NCI-H526 treated with DMSO at 0.1 percent for 48 hours (cell line): ENCODE measurements around the gene FCGR1A.
"Not testable (repeated sequence)": the region's sequence is repeated elsewhere in the genome, so short reads cannot be mapped to it uniquely, and the experiment has no call there.

Experiments
- DNase-seq: peaks from one replicate; lab custom pipeline; 2025; lab: John Stamatoyannopoulos, UW

The FCGR1A gene

DNA sequence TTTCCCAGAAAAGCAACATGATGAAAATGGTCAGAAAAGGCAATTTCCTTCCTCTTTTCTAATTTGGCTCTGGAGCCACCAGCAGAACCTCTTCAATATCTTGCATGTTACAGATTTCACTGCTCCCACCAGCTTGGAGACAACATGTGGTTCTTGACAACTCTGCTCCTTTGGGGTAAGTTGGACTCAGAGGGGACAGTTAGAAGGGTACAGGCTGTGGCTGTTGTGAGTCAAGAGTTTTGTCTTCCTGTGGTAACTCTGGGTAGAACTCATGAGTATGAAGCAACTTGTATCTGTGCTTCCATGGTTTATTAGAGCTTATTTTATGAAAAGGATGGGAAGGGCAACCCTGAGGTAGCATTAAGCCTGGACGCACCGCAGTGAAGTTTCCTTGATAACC, at the start of gene FCGR1A:
Gene FCGR1A (plus strand): TSS at position 95 of the 400 bp plus-strand sequence. CDS start 50 bp downstream, at position 145.
- not testable (repeated sequence) for DNase-seq

DNA sequence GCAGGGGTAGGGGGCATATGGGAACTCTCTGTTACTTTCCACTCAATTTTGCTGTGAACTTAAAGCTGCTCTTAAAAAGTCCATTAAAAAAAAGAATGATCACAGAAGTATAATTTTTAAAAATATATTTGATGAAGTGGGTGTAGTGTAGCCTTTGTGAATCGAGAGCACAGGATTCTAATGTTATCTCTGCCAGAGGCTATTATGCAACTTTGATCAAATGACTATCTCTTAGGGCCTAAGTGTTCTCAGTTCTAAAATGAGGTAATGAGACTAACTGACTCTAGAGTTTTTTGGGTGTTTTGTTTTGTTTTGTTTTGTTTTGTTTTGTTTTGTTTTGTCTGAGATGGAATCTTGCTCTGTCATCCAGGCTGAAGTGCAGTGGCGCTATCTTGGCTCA, 49.7 kb upstream of the FCGR1A start:
- DNase-seq, result not testable (repeated sequence)

DNA sequence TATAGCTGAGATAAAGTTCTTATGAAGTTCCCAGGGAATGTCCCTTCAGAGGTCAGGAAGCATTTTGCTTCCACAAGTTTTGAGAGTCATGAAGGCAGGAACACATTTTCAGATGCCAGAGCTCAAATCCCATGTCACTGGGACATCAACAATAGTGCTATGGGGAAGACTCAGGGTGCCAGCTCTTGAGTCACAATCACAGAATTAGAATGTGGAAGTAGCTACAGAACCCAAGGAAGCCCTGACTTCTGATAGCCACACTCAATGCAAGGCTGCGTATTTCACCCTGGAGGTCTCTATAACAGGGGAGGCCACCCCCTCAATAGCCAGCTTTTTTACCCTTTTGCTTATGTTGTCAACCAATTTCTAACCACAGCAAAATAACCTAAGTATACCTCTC, 47.8 kb upstream of the FCGR1A start:
- DNase-seq, result not testable (repeated sequence)

DNA sequence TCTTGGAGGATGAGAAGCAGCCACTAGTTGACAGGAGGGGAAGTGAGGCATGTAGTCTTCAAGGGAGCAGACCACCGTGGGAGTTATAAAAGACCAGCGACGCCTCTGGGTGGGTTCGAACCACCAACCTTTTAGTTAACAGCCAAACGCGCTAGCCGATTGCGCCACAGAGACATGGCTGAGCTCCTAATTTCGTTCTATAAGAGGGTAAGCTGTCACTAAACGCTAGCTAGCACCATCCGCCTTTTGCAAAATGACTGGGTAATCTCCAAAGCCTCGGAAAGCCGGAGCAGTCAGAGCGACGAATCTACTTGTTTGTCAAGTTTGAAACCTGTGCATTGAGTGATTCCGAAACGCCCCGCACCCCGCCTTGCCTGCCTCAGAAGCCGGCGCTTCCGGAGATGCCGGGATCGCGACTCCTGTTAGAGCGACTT, 42.3 kb upstream of the FCGR1A start:
- DNase-seq, result not testable (repeated sequence)

DNA sequence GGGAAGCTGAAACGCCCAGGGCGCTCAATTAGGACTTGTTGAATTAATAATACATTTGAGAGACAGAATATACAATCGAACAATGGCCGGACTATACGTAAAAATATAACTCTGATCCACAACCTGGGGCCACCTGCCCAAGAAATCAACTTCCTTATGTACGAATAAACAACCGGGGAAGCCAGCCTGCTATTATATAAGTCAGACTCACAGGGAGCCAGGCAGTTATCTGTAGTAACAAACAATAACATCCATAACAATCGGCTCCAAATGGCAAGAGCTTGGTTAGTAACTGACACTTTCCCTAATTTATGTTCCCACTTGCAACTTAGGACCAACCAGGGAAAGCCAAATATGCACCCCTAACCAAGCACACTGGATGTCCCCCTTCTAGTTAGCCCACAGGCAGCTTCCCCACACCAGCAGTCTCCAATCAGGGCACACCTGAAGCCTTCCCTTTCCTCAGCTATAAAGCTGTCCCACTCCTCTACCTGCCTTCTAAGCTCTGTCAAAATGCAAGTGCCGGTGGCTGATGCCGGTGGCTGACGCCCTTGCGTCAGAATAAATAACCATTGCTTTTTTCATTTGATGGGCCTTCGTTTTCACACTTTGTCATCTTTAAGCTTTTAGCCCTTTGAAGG, 41.8 kb upstream of the FCGR1A start:
- not testable (repeated sequence) for DNase-seq

DNA sequence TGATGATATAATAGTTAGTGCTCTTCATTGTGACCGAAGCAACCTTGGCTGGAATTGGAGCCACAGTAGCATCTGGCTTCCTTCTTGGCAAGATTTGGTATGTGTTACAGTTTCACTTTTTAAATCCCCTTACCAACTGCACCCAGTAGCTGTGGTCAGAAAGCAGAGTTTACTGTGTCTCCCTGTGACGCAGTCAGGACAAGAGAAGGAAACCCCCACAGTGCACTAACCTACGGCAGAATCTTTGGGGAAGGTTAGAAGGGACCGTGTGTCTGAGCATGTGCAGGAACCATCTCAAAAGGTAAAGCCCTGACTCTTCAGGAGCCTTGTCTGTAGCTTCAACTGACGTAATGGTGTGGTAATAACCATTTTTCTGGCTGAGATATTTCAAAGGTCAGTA, 40.6 kb upstream of the FCGR1A start:
- DNase-seq, result not testable (repeated sequence)

DNA sequence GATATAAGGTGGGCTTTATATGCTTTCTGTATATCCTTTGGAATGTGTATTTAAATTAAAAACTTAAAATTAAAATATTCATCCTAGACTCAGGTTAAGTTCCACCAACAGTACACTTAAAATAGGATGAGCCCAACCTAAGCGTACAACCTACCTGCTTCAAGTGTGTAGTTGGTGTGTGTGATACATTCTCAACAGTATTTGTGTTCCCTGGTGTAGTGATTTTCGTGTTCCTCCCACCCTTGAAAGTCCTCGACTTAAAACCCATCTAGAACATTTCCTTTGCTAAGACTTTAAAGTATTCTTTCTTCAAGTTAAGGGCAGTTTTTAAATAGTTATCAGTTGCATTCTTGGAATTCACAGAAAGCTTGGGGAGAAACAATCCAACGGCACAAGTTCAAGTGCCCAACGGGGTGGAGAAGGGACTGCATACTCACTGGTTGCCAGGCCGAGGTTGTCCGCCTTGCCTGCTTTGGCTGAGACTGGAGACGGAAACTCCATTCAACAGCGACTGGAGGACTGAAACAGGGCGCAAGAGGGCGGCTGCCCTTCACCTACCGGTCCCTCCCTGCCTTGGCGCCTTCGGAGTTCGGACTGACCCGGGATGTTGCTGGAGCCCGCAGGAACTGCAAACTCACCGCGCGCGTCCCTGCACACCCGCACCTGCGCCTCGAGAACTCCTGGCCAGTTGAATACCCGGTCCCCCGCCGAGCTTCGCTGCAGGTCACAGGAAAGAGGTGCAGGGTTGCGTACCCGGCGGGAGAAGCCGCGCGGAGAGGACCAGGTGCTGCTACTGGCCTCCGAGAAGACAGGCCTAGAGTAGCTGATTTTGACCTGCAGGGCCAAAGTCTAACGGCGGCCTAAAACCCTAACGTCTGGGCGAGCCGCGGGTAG, 35.8 kb upstream of the FCGR1A start:
- DNase-seq, result not testable (repeated sequence)

DNA sequence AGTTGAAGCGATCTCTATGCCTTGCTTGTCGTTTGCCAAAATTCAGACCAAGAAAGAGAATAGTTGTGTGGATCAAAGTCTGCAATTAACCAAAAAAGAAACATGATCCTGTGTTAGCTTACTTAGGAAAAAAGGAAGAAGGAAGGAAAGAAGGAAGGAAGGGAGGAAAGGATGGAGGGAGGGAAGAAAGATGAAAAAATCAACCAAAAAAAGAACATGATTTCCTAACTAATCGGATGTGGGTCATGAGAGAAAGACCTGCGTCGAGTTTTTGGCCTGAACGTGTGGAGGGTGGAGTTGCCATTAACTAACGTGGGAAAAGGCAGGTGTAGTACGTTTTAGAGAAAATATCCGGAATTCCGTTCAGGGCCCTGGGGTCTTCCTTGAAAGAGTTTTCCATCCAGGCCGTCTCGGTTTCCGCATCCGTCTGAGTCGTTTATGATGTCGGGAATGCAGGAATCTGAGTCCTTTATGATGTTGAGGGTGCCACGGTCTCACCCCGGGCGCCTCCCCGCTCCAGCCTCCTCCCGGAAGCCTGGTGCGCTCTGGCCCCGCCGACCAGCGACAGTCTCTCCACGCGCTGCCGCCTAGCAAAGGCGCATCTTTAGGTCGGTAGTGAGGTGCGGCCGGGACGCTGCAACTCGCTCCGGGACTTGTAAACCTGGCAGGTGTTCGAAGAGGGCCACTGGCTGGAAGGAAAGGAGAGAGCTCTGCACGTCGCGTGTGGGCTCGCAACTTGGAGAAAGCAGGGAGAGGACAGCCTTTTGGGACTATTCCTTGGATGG, 34.9 kb upstream of the FCGR1A start:
- not testable (repeated sequence) for DNase-seq

DNA sequence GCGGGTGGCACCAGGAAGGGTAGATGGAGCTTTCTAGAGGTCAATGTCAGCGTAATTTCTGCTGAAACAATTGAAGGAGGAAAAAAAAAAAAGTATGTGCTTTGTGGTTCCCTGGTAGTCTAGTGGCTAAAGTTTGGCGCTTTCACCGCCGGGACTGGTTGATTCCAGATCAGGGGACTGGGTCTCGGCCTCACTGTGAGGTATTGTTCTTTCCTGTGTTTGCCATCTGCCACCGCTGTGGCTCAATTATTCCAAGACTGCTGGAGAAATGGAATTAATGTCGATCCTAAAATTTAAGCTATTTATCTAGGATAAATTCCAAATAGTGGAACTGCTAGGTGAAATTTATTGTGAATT, 34.4 kb upstream of the FCGR1A start:
- not testable (repeated sequence) for DNase-seq

DNA sequence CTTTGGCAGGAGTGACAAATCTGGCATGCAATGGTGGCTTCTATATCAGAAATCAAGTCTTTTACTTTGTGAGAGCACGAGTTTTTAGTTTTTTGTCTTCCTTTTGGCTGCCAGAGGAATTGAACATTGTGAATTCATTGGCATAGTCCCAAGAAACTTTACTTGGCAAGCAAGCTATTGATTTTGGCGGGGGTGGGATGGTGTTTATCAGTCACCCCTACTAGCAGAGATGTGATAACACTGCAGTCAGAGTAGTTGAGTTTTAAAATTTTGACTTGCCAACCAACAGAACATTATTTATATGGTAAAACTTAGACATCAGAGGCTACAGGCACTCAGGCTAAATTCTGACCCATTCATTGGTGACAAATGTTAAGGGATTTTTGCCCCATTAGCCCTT, 31.9 kb upstream of the FCGR1A start:
- not testable (repeated sequence) for DNase-seq

DNA sequence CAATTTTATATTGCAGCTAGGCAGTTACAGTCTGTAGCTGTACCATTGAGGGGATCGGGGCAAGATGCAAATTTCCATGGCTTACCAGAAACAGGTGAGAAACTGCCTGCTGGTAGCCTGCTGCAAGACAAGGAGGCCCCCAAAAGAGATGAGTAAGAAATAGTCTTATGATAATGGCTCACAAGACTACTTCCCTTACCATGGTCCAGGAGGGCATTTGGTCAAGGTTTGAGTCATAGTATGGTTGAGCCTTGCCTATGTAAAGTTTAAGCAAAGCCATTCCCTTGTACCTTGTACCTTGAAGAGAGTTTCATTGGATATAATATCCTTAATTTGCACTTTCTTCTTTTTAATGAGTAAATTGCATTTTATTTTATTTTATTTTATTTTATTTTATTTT, 30.3 kb upstream of the FCGR1A start:
- not testable (repeated sequence) for DNase-seq

DNA sequence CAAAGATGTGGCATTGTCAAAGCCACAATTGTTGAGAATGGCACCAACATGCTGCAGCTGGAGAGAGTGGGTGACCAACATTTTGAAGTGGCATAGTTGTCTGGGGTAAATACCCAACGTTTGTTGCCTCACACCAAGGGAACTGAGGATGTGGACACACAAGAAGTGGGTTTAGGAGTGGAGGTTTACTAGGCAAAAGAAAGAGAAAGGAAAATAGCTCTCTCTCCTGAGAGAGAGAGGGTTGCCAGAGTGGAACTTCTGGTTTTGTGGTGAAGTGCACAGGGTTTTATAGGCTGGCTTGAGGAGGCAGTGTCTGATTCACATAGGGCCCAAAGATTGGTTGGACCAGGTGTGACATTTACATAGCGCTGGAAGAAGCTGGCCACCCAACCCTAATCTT, 29.0 kb upstream of the FCGR1A start:
- DNase-seq, result not testable (repeated sequence)

DNA sequence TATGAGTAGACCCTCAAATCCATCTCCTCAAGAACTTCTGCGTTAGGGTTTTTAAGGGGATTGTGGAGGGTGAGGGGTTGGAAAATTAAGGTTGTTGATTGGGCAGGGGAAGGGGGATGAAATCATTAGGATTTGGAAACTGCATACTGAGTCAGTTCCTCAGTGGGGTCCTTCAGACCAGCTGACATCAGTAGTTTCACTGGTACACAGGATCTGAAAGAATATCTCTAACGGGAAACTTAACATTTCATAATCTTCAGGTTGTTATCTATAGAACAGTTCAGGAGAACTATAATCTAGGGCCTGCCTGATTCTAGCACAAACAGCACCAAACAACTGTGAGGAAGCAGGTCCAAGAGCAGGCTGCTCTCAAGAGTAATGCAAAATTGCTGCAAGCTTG, 27.2 kb upstream of the FCGR1A start:
- not testable (repeated sequence) for DNase-seq

DNA sequence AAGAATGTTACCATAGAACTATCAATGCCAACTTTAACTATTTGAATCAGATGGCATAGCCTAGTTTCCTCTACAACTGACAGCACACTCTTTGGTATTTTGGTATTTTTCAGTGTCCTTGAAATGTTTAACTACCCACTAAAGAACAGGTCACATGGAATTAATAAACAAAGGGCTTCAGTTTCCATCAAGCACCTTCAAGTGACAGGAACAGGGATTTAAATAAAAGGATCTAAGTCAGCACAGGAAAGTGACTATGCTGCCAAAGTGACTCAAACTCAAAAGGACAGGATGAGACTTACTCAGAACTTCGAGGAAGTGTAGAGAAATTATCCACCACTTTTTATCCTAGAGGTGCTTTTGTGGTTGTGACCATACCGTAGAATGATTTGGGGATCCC, 20.2 kb upstream of the FCGR1A start:
- not testable (repeated sequence) for DNase-seq

DNA sequence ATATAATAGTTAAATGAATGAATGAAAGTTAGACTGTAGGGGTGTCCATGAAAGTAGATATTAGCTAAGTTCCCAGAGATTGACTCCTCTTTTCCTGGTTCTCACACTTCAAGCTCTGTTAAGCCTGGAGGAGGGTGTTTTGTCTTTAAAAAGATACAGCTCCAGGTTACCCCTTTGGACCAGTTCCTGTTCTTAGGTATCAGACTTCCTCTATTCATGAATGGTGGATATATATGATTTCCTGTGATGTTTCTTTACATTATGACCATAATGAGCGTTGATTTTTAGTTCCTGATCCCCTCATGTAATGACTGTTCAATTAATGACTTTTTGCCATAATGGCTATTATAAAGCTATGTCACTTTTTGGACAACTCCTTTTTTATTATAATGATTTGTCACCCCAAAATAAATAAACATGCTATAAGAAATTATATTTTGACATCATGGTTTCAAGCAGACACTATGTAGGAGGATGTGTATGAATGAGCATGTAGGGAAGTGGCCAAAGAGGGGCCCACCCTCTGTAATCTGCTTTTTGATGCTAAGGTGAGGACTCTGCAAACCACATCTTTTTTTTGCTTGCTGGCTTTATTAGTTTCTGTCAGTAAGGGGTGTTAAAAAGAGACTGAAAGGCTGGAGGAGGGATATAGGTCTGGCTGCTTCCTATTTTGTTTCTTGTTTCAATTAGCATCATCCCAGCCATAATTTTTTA, 18.2 kb upstream of the FCGR1A start:
- DNase-seq, result not testable (repeated sequence)

DNA sequence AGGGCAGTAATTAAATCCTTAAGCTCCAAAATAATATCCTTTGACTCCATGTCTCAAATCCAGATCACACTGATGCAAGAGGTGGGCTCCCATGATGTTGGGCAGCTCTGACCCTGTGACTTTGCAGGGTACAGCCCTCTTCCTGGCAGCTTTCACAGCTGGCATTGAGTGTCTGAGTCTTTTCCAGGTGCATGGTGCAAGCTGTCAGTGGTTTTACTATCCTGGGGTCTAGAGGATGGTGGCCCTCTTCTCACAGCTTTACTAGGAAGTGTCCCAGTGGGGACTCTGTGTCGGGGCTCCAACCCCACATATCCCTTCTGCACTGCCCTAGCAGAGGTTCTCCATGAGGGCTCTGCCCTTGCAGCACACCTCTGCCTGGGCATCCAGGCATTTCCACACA, 16.3 kb upstream of the FCGR1A start:
- not testable (repeated sequence) for DNase-seq

DNA sequence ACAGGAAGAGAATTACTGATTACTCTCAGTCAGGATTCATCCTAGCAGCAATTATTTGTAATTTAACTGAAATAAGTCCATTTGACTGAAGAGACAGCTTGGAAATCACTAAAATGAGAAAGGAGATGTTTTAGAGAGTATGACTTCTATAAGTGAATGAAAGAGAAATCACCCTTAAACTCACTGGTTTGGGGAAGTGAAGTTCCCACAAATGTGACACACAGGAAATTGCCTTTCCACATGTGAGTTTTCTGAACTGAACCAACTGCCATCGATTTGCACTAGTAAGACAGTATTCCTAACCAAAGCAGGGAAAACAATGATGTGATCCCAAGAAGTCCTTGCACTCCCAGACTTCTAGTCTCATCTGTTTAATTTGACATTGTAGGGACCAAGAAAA, 13.3 kb upstream of the FCGR1A start:
- DNase-seq, result not testable (repeated sequence)

DNA sequence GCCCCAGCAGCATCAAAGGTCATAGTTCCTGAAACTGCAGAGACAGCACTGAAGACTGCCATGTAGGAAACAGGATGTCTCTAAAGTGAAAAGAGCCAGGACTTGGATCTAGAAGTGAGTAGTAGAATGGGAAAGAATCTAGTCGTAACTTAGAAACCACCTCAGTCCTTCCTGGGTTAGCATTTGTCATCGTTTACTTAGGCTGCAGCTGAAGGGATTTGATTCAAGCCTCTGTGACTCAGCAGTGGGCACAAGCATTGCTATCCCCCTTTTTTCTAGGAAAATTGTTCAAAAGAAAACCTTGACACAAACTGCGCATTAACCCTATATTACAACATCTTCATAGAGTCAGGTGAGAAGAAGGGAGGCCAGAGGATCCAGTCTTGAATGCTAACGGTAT, 11.8 kb upstream of the FCGR1A start:
- DNase-seq, result not testable (repeated sequence)

DNA sequence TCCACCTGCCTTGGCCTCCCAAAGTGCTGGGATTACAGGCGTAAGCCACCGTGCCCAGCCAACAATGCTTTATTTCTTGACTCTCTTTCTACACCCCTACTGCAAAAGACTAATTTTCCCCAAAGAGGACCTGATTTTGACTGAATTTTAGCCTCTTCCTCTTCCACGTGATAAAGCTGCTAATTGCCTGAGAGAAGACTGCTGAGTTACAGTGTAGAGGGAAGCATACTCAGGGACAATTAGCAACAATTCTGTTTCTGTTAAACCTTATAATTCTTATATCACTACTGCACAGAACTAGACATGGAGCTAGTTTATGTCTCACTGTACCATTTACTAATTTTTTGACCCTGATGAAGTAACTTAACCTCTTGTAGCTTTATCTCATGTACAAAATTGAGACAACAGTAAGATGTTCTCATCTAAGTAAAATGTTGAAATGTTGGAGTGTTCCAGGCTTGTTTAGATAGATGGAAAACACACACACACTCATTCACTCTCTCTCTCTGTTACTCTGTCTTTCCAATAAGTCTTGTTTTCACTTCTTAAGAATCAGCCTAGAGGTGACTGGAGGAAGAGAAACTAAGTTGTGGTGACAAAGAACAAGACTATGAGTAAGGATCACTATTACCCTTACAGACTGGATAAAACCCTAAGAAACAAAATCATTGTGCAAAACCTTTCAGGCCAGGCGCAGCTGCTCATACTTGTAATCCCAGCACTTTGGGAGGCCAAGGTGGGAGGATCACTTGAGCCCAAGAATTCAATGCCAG, 10.7 kb upstream of the FCGR1A start:
- DNase-seq, result not testable (repeated sequence)

DNA sequence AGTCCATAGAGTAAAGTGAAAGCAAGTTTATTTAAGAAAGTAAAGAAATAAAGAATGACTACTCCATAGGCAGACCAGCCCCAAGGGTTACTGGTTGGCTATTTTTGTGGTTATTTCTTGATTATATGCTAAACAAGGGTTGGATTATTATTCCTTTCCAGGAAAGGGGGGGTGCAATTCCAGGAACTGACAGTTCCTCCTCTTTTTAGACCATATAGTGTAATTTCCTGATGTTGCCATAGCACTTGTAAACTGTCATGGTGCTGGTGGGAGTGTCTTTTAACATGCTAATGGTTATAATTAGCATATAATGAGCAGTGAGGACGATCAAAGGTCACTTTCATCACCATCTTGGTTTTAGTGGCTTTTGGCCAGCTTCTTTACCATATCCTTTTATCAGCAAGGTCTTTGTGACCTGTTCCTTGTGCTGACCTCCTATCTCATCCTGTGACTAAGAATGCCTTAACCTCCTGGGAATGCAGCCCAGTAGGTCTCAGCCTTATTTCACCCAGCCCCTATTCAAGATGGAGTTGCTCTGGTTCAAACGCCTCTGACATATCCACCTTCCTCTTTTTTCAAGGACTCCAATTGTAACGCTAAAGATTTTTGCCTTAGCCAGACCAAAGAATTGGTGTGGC, 6.9 kb upstream of the FCGR1A start:
- not testable (repeated sequence) for DNase-seq
